GM23338 (cell line): ENCODE data around the gene TRDN. TPM values are rescaled to one million over a fixed set of nuclear protein-coding genes. Genes with fewer than 3 reads are reported as not detected.
A peak's percentile ranks its signal among the peaks of the same experiment; 100 is the strongest.
"Not testable (repeated sequence)": the region's sequence is repeated elsewhere in the genome, so short reads cannot be mapped to it uniquely, and the experiment has no call there.

Experiments
- ATAC-seq: fragments of 200-7000 bp; cut with Tn5 transposase; 3 replicates; pipeline ENCODE4 v1.9.1; 2020
- DNase-seq: peaks from one replicate; pipeline ENCODE4 v3.0.0-alpha.2; 2015; ENCODE audit warnings: low spot score
- H2AFZ ChIP-seq: fragments of 200-600 bp; sonication (generic); 2 replicates; pipeline ENCODE4 v1.8.0; 2016; ENCODE audit warnings: antibody characterized with exemption, mild to moderate bottlenecking, moderate library complexity
- H3F3A ChIP-seq: fragments of 200-600 bp; sonication (generic); replicated peaks from 2 replicates; pipeline ENCODE4 v1.8.0; 2017; ENCODE audit warnings: antibody characterized with exemption, mixed run types, low read depth
- H3K27ac ChIP-seq: fragments of 200-600 bp; sonication (generic); 2 replicates; pipeline ENCODE4 v1.6.1; 2016; ENCODE audit warnings: low read depth
- H3K27me3 ChIP-seq: fragments of 200-600 bp; sonication (generic); 2 replicates; pipeline ENCODE4 v1.8.0; 2016; ENCODE audit warnings: mild to moderate bottlenecking, mixed run types, moderate library complexity; ENCODE audit not compliant: insufficient read depth
- H3K36me3 ChIP-seq: fragments of 200-600 bp; sonication (generic); 2 replicates; pipeline ENCODE4 v1.8.0; 2016; ENCODE audit warnings: mild to moderate bottlenecking; ENCODE audit not compliant: insufficient read depth
- H3K4me1 ChIP-seq: fragments of 200-600 bp; sonication (generic); 2 replicates; pipeline ENCODE4 v1.8.0; 2016; ENCODE audit warnings: mild to moderate bottlenecking, moderate library complexity; ENCODE audit not compliant: insufficient read depth
- H3K4me2 ChIP-seq: fragments of 200-600 bp; sonication (generic); 2 replicates; pipeline ENCODE4 v1.7.1; 2017; ENCODE audit warnings: mixed run types
- H3K4me3 ChIP-seq: fragments of 200-600 bp; sonication (generic); 2 replicates; pipeline ENCODE4 v1.6.1; 2016; ENCODE audit warnings: mixed run types
- H3K79me2 ChIP-seq: fragments of 200-600 bp; sonication (generic); replicated peaks from 2 replicates; pipeline ENCODE4 v1.8.0; 2017; ENCODE audit warnings: mild to moderate bottlenecking; ENCODE audit not compliant: insufficient read depth
- H3K9me2 ChIP-seq: fragments of 200-600 bp; sonication (generic); 2 replicates; pipeline ENCODE4 v1.8.0; 2017; ENCODE audit not compliant: insufficient read depth
- H4K20me1 ChIP-seq: fragments of 200-600 bp; sonication (generic); replicated peaks from 2 replicates; pipeline ENCODE4 v1.8.0; 2017; ENCODE audit warnings: mild to moderate bottlenecking; ENCODE audit not compliant: insufficient read depth
- H3K27ac Mint-ChIP-seq: 2 replicates; pipeline ENCODE4 v1.8.0; 2020; ENCODE audit warnings: inconsistent platforms, mild to moderate bottlenecking, moderate library complexity, mixed read lengths
- H3K27me3 Mint-ChIP-seq: 3 replicates; pipeline ENCODE4 v1.8.0; 2022; ENCODE audit warnings: low read depth, mild to moderate bottlenecking, moderate library complexity, mixed read lengths, inconsistent platforms; ENCODE audit not compliant: insufficient read depth, poor library complexity
- H3K36me3 Mint-ChIP-seq: 3 replicates; pipeline ENCODE4 v1.8.0; 2021; ENCODE audit warnings: low read depth, mild to moderate bottlenecking, inconsistent platforms, moderate library complexity, mixed read lengths
- H3K4me1 Mint-ChIP-seq: 3 replicates; pipeline ENCODE4 v1.8.0; 2020; ENCODE audit warnings: mild to moderate bottlenecking, inconsistent platforms, mixed read lengths
- H3K4me3 Mint-ChIP-seq: 3 replicates; pipeline ENCODE4 v1.8.0; 2021; ENCODE audit warnings: moderate library complexity, mild to moderate bottlenecking, inconsistent platforms, mixed read lengths
- H3K9me3 Mint-ChIP-seq: 3 replicates; pipeline ENCODE4 v1.8.0; 2020; ENCODE audit warnings: moderate library complexity, mild to moderate bottlenecking, inconsistent platforms, mixed read lengths
- EZH2 ChIP-seq: fragments of 200-600 bp; sonication (generic); IDR thresholded peaks from one replicate; pipeline ENCODE4 v1.8.0; 2017; ENCODE audit warnings: antibody characterized with exemption, mild to moderate bottlenecking, low read depth; ENCODE audit not compliant: unreplicated experiment
- JUNB ChIP-seq: IDR thresholded peaks from one replicate; pipeline ENCODE4 v1.6.1; 2016; ENCODE audit warnings: antibody characterized with exemption; ENCODE audit not compliant: unreplicated experiment
- POLR2AphosphoS5 ChIP-seq: IDR thresholded peaks from 2 replicates; pipeline ENCODE4 v1.6.1; 2016; ENCODE audit warnings: antibody characterized with exemption, low read depth
- ZNF114 ChIP-seq: fragments of 250-450 bp; sonication (Bioruptor Pico); IDR thresholded peaks from 2 replicates; pipeline ENCODE4 v1.5.0; 2020; ENCODE audit warnings: mild to moderate bottlenecking, moderate library complexity
- polyA plus RNA-seq: library from polyadenylated mRNA; unstranded; fragments of >200 nt; fragmentation: Nextera tagmentation; extraction: Ambion mirVana; gene quantifications from 2 replicates; pipeline ENCODE4 v1.2.1, GENCODE V29; 2016
- total RNA-seq: library from RNA; depleted of rRNA; stranded (reverse); fragments of >200 nt; shearing (Covaris generic); gene quantifications from 2 replicates; pipeline ENCODE4 v1.2.3, GENCODE V29; 2014
- TF ChIP-seq, protein P1 (sequence below), 2 experiments: fragments of 200-600 bp in 1 of 2; sonication (generic) in 1 of 2; conservative IDR thresholded peaks; 2 replicates each; pipeline versions ENCODE4 v1.5.1 to v1.6.1; 2016 to 2017; ENCODE audit warnings: antibody characterized with exemption in 2 of 2, low read depth in 2 of 2, mild to moderate bottlenecking in 2 of 2, moderate library complexity in 1 of 2
- TF ChIP-seq, protein P2 (sequence below): IDR thresholded peaks from 2 replicates; pipeline ENCODE4 v1.6.1; 2016; ENCODE audit warnings: antibody characterized with exemption

TRDN gene
- total and polyA plus RNA-seq, 2 experiments from 2014 or later = 35.5 to 137 TPM

DNA sequence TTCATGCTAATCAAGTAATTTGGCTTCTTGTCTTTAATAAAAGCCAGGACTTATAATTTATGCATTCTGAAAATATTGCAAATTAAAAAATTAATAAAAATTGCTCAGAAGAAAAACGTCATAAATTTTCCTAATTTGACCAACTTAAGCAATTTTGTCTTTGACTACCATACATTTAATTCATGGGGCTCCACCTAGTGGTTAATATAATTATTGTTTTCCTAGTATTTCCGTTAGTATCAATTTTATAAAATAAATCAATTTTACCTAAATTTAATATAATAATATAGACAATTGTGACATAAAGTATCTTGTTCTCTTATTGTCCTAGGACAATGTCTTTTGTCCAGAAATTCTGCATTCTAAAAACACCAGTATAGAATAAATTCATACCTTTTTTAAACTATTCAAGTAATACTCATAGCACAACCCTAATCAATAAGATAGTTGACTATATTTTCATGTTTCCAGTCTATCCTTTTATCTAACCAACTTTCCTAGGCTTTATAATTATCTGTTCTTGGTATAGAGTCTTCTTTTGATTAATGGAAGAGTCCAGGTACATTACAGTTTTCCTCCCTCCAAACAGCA lies 319.9 kb downstream of the TRDN start:
- Mint-ChIP-seq H3K9me3 (peaks cover 5% of the 10 kb centered on the region; the same call in 2 of the 3 replicates), H3K4me1 (no peaks in the 10 kb centered on the region), H3K36me3 (no peaks in the 10 kb centered on the region), H3K27ac (no peak overlapping the region), H3K27me3 (no peaks in the 10 kb centered on the region), H3K4me3 (no peak overlapping the region)
- Histone ChIP-seq H3K4me3 (no peak overlapping the region), H3K27me3 (no peaks in the 10 kb centered on the region), H3K4me1 (no peaks in the 10 kb centered on the region), H4K20me1 (no peaks in the 10 kb centered on the region), H3K79me2 (no peaks in the 10 kb centered on the region), H3F3A (no peaks in the 10 kb centered on the region), H2AFZ (no peak overlapping the region), H3K27ac (no peak overlapping the region), H3K4me2 (no peak overlapping the region), H3K36me3 (no peaks in the 10 kb centered on the region), H3K9me2 (no peaks in the 10 kb centered on the region)
- TF ChIP-seq ZNF114 (CRISPR knock-in tag) (no peak), POLR2AphosphoS5 (no peak)
- TF ChIP-seq, protein P1, sequence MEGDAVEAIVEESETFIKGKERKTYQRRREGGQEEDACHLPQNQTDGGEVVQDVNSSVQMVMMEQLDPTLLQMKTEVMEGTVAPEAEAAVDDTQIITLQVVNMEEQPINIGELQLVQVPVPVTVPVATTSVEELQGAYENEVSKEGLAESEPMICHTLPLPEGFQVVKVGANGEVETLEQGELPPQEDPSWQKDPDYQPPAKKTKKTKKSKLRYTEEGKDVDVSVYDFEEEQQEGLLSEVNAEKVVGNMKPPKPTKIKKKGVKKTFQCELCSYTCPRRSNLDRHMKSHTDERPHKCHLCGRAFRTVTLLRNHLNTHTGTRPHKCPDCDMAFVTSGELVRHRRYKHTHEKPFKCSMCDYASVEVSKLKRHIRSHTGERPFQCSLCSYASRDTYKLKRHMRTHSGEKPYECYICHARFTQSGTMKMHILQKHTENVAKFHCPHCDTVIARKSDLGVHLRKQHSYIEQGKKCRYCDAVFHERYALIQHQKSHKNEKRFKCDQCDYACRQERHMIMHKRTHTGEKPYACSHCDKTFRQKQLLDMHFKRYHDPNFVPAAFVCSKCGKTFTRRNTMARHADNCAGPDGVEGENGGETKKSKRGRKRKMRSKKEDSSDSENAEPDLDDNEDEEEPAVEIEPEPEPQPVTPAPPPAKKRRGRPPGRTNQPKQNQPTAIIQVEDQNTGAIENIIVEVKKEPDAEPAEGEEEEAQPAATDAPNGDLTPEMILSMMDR (conservative IDR thresholded peaks at IDR 0.05; ENCODE audit: low read depth in 2 of 2) = peak in 1 of 2 experiments; percentile 56; a peak in 3 of 4 replicates
- TF ChIP-seq, protein P2, sequence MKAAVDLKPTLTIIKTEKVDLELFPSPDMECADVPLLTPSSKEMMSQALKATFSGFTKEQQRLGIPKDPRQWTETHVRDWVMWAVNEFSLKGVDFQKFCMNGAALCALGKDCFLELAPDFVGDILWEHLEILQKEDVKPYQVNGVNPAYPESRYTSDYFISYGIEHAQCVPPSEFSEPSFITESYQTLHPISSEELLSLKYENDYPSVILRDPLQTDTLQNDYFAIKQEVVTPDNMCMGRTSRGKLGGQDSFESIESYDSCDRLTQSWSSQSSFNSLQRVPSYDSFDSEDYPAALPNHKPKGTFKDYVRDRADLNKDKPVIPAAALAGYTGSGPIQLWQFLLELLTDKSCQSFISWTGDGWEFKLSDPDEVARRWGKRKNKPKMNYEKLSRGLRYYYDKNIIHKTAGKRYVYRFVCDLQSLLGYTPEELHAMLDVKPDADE = no peak
- ATAC-seq (no peak), DNase-seq (peak; percentile 56)

DNA sequence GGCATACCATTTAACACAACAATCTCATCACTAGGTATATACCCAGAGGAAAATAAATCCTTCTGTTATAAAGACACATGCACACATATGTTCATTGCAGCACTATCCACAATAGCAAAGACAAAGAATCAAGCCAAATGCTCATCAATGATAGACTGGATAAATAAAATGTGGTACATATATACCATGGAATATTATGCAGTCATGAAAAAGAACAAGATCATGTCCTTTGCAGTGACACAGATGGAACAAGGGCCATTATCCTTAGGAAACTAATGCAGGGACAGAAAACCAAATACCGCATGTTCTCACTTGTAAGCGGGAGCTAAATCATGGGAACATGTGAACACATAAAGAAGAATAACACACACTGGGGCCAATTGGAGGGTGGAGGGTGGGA lies 322.3 kb downstream of the TRDN start:
- H3K4me3 Mint-ChIP-seq, H3K4me3 ChIP-seq, H3K36me3 ChIP-seq, H3K27ac ChIP-seq, H3F3A ChIP-seq, H3K27me3 Mint-ChIP-seq, H3K4me2 ChIP-seq, ATAC-seq, H3K27me3 ChIP-seq, H3K27ac Mint-ChIP-seq, H3K4me1 ChIP-seq, DNase-seq, H4K20me1 ChIP-seq, H3K36me3 Mint-ChIP-seq, H3K79me2 ChIP-seq, H3K9me2 ChIP-seq, H3K9me3 Mint-ChIP-seq, H3K4me1 Mint-ChIP-seq, H2AFZ ChIP-seq: not testable (repeated sequence)

DNA sequence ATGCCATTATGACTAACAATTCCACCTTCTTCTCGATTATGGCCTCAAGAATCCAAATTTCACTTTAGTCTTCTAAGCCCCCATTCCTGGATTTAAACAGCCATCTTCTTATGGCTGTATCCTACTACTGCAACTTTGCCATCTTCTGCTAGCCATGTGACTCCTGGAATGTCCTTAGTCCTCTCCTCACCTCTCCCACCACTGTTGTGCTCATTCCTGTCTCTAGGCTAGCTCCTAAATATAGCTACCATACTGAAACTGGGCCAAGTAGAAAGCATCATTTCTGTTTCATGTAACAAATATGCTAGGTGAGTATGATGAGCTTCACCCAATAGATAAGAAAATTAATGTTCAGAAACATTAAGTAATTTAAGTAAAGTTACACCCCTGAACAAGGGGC lies 327.6 kb downstream of the TRDN start:
- Histone ChIP-seq H3K36me3 (no peaks in the 10 kb centered on the region), H2AFZ (no peak overlapping the region), H3F3A (no peaks in the 10 kb centered on the region), H3K4me2 (no peak overlapping the region), H3K27ac (no peak overlapping the region), H3K4me3 (no peak overlapping the region), H3K27me3 (no peaks in the 10 kb centered on the region), H3K4me1 (no peaks in the 10 kb centered on the region), H3K9me2 (no peaks in the 10 kb centered on the region), H4K20me1 (no peaks in the 10 kb centered on the region), H3K79me2 (no peaks in the 10 kb centered on the region)
- H3K27me3 Mint-ChIP-seq = no peaks in the 10 kb centered on the region
- TF ChIP-seq JUNB (no peak), EZH2 (no peak)
- H3K36me3 Mint-ChIP-seq = no peaks in the 10 kb centered on the region
- H3K9me3 Mint-ChIP-seq = no peaks in the 10 kb centered on the region; the same call in 2 of the 3 replicates
- H3K4me3 Mint-ChIP-seq = no peak overlapping the region
- DNase-seq = no peak
- no peak for ATAC-seq
- H3K4me1 Mint-ChIP-seq = no peaks in the 10 kb centered on the region
- no peak overlapping the region for H3K27ac Mint-ChIP-seq
